ENCODE measurements around the gene GP1BB.

GP1BB gene

GRCh38 chr22:19746726-19747125, 23.4 kb downstream of the GP1BB start:
- TF ChIP-seq CTCF (IDR thresholded peaks at IDR 0.05) = no peak
- Histone ChIP-seq H3K4me1 (no peaks in the 10 kb centered on the region), H3K27me3 (peaks cover 0 to 26% of the 10 kb centered on the region in 2 donors), H3K36me3 (no peaks in the 10 kb centered on the region), H3K4me3 (no peak overlapping the region), H3K9me3 (no peaks in the 10 kb centered on the region), H3K27ac (no peak overlapping the region)
- DNase-seq = no peak
- intact Hi-C loops (cut with DNase I; ENCODE audit: low total_unique reads) = no loop called here

GRCh38 chr22:19747551-19747950, 24.2 kb downstream of the GP1BB start:
- Histone ChIP-seq H3K9me3 (no peaks in the 10 kb centered on the region), H3K4me1 (no peaks in the 10 kb centered on the region), H3K27me3 (peaks cover 0 to 32% of the 10 kb centered on the region in 2 donors), H3K27ac (no peak overlapping the region), H3K4me3 (no peak overlapping the region), H3K36me3 (no peaks in the 10 kb centered on the region)
- intact Hi-C loops (cut with DNase I; ENCODE audit: low total_unique reads) = no loop called here
- TF ChIP-seq CTCF (IDR thresholded peaks at IDR 0.05) = no peak
- DNase-seq = no peak

- Histone ChIP-seq H3K4me1 (no peaks in the 10 kb centered on the region), H3K36me3 (no peaks in the 10 kb centered on the region), H3K27me3 (peaks cover 0 to 38% of the 10 kb centered on the region in 2 donors), H3K9me3 (no peaks in the 10 kb centered on the region), H3K27ac (no peak overlapping the region), H3K4me3 (no peak overlapping the region)
- intact Hi-C loops (cut with DNase I; ENCODE audit: low total_unique reads) = no loop called here
- TF ChIP-seq CTCF (IDR thresholded peaks at IDR 0.05) = no peak
- DNase-seq = no peak
These were observed 24.8 kb downstream of the GP1BB start for GRCh38 chr22:19748139-19748538.

GRCh38 chr22:19748991-19749664, 25.8 kb downstream of the GP1BB start:
- no peaks in the 10 kb centered on the region for H3K36me3 ChIP-seq
- TF ChIP-seq CTCF (IDR thresholded peaks at IDR 0.05) = no peak
- peaks cover 0 to 46% of the 10 kb centered on the region in 2 donors for H3K27me3 ChIP-seq
- intact Hi-C loops (cut with DNase I; ENCODE audit: low total_unique reads) = no loop called here
- DNase-seq = no peak
- H3K9me3 ChIP-seq = no peaks in the 10 kb centered on the region
- no peak overlapping the region for H3K27ac ChIP-seq
- H3K4me1 ChIP-seq = no peaks in the 10 kb centered on the region
- no peak overlapping the region for H3K4me3 ChIP-seq

- no peak for DNase-seq
- peaks cover 0 to 54% of the 10 kb centered on the region in 2 donors for H3K27me3 ChIP-seq
- no peaks in the 10 kb centered on the region for H3K9me3 ChIP-seq
- no peak overlapping the region for H3K4me3 ChIP-seq
- TF ChIP-seq CTCF (IDR thresholded peaks at IDR 0.05) = no peak
- no peaks in the 10 kb centered on the region for H3K36me3 ChIP-seq
- intact Hi-C loops (cut with DNase I; ENCODE audit: low total_unique reads) = no loop called here
- no peak overlapping the region for H3K27ac ChIP-seq
- H3K4me1 ChIP-seq = peaks cover 0 to under 1% (median under 1%) of the 10 kb centered on the region in 4 donors
These were observed 26.5 kb downstream of the GP1BB start for GRCh38 chr22:19749876-19750275.
